Sigmoid colon (tissue), 7 donors: ENCODE measurements around the gene HRK. TPM values are rescaled to one million over a fixed set of nuclear protein-coding genes. Genes with fewer than 3 reads are reported as not detected.

ENCODE experiments used
- DNase-seq: peaks from one replicate; pipeline ENCODE4 v3.0.0-alpha.2; 2019
- H3K27ac ChIP-seq, 4 donors: fragments of 200-600 bp; sonication (generic); one replicate each; pipeline ENCODE4 v1.5.1; 2016 to 2019; ENCODE audit warnings: mild to moderate bottlenecking in 1 of 4
- H3K27me3 ChIP-seq, 3 donors: fragments of 200-600 bp; sonication (generic); one replicate each; pipeline ENCODE4 v1.5.1; 2019; ENCODE audit warnings: mild to moderate bottlenecking in 1 of 3
- H3K36me3 ChIP-seq, 4 donors: fragments of 200-600 bp; sonication (generic); one replicate each; pipeline ENCODE4 v1.5.1; 2016 to 2019
- H3K4me1 ChIP-seq, 4 donors: fragments of 200-600 bp; sonication (generic); one replicate each; pipeline ENCODE4 v1.5.1; 2017 to 2019
- H3K4me3 ChIP-seq, 4 donors: fragments of 200-600 bp; sonication (generic); one replicate each; pipeline ENCODE4 v1.5.1; 2017 to 2019; ENCODE audit warnings: mild to moderate bottlenecking in 2 of 4, moderate library complexity in 1 of 4
- H3K9me3 ChIP-seq, 4 donors: fragments of 200-600 bp in 3 of 4; sonication (generic) in 3 of 4; one replicate each; pipeline versions ENCODE4 v1.5.1 to v1.6.1; 2013 to 2019
- CTCF ChIP-seq, 4 experiments: fragments of 450-650 bp in 3 of 4; fragments of 200-600 bp in 1 of 4; IDR thresholded peaks; one replicate each; pipeline ENCODE4 v1.5.1; 2016 to 2019; ENCODE audit warnings: antibody characterized with exemption in 4 of 4, mild to moderate bottlenecking in 3 of 4, moderate library complexity in 2 of 4
- EP300 ChIP-seq, 4 donors: sonication (generic); formaldehyde crosslinking; IDR thresholded peaks; one replicate each; pipeline ENCODE4 v1.6.1; 2017; ENCODE audit warnings: antibody characterized with exemption in 4 of 4
- POLR2A ChIP-seq, 2 donors: fragments of 450-650 bp; IDR thresholded peaks; one replicate each; pipeline ENCODE4 v1.6.1; 2016; ENCODE audit warnings: antibody characterized with exemption in 2 of 2, mild to moderate bottlenecking in 2 of 2, moderate library complexity in 2 of 2
- POLR2AphosphoS5 ChIP-seq, 4 donors: sonication (generic); formaldehyde crosslinking; IDR thresholded peaks; one replicate each; pipeline ENCODE4 v1.6.1; 2017; ENCODE audit warnings: antibody characterized with exemption in 4 of 4
- WGBS, 2 donors: extraction: QIAGEN DNeasy Blood & Tissue Kit; methylation state at CpG; one replicate each; pipeline ENCODE4 v1.1.7; 2013; 5-methylcytosine and 5-hydroxymethylcytosine counted together
- intact Hi-C: fragments of 100-400 bp; cut with DNase I; formaldehyde crosslinking; loops from one replicate; pipeline ENCODE4 v1.15.1; 2023
- polyA plus RNA-seq, 3 donors: library from polyadenylated mRNA; stranded (reverse); fragments of 200-250 nt; gene quantifications; one replicate each; pipeline ENCODE4 v1.2.3, GENCODE V29; 2013
- total RNA-seq, 4 donors: library from RNA; depleted of rRNA; stranded (reverse); fragments of >200 nt; gene quantifications; one replicate each; pipeline ENCODE4 v1.1.0, GENCODE V29; 2016
- donor health status: healthy with polysubstance abuse.
- donor health status: Bipolar disorder and iron deficiency.
- donor health status: healthy.

Gene HRK
- total and polyA plus RNA-seq, 7 donors: under 0.01 to 0.92 (median 0.19) TPM; not detected in 3

DNA sequence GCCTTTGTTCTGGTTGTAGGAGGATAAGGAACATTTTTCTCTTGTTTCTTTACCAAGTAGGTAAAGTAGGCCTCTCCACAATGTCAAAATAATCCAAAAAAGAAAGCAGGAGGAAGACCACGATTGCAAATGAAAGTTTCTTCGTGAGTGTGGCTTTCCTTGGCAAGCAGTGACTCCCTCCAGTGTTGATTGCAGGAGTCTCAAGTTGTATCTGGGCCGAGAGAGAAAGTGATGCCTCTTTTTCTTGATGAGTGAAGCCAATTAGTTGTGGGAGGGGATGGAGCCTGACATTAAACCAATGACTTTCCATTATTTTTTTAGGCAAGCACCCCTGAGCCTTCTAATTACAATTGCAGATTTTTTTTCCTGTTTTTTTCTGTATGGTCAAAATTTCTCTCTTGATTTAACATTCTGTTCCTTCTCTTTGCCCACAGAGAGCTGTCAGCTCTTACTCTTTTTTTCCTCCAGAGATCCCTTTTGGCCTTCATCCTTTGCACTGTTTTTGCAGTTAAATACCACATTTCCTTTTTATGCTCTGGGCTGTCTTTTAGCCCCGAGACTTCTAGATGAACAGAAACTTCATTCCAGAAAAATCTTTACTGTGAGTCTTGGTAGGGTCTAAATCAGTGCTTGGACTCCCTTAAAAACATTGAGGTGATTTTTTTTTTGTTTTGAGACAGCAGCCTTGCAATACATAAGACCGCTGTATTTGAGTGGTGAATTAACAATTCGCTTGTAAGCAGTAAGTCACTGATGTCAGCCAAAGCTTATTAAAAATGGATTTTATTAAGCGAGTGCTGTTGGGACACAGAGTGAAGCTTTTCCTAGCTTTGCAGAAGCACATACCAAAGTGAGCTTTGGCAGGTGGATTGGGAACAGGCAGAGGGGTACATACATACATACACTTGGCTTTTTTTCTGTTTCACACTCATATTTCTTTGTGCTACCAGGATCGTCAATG is 45.3 kb upstream of the HRK start:
- Histone ChIP-seq H3K36me3 (peaks cover 0 to 21% (median 5%) of the 10 kb centered on the region in 4 donors), H3K9me3 (no peaks in the 10 kb centered on the region), H3K4me1 (peaks cover 0 to 26% (median 23%) of the 10 kb centered on the region in 4 donors), H3K27me3 (no peaks in the 10 kb centered on the region), H3K4me3 (no peak overlapping the region), H3K27ac (peak overlapping the region; percentile 16 to 60 (median 48))
- intact Hi-C loops: no loop called here
- WGBS, 2 donors: 83 to 87% methylated on average over 8 of the region's 8 CpGs
- DNase-seq: no peak
- TF ChIP-seq EP300 (IDR thresholded peaks at IDR 0.05): no peak
- no peak for TF ChIP-seq CTCF (IDR thresholded peaks at IDR 0.05)
- no peak for TF ChIP-seq POLR2A (IDR thresholded peaks at IDR 0.05)
- TF ChIP-seq POLR2AphosphoS5 (IDR thresholded peaks at IDR 0.05): no peak

GRCh38 chr12:116924558-116925453 is 43.6 kb upstream of the HRK start:
- intact Hi-C loops: no loop called here
- peaks cover 0 to 26% (median 23%) of the 10 kb centered on the region in 4 donors for H3K4me1 ChIP-seq
- no peaks in the 10 kb centered on the region for H3K9me3 ChIP-seq
- no peaks in the 10 kb centered on the region for H3K27me3 ChIP-seq
- H3K4me3 ChIP-seq: no peak overlapping the region
- H3K27ac ChIP-seq: no peak overlapping the region
- peaks cover 0 to 17% (median 4%) of the 10 kb centered on the region in 4 donors for H3K36me3 ChIP-seq
- DNase-seq: no peak
- no peak for TF ChIP-seq EP300 (IDR thresholded peaks at IDR 0.05)
- no peak for TF ChIP-seq POLR2AphosphoS5 (IDR thresholded peaks at IDR 0.05)
- TF ChIP-seq CTCF (IDR thresholded peaks at IDR 0.05): no peak
- no peak for TF ChIP-seq POLR2A (IDR thresholded peaks at IDR 0.05)
- 70 to 72% methylated on average over 5 of the region's 5 CpGs for WGBS, 2 donors

DNA sequence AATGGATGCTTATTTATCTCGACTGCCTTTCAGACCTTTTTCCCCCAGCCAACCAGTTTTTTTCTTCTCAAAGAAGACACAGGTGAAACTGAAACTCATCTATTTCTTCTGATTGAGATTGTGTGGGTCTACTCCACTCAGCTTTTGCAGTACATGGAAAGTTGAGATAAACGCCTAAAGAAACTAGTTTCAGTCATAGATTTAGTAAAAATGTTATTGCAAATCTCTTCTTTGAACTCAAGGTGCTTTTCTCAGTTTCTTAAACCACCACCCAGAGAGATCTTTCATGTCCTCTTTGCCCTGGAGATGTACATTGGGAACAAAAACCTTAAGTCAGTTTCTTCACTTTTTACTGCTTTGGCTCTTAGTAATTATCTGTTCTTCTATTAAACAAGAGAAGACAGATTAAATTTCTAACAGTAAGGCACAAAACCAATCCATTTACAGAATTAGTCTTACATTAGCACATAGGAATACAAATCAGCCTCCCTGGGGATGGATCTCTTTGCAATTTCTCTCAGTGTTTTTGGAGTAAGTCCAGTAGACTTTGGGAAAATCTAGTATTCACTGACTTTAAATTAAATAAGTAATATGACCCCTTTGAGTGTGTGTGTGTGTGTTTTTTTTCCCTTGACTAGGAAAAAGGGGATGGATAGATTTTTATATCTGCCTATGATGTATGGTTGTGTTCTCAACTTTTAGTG is 41.1 kb upstream of the HRK start:
- intact Hi-C loops: no loop called here
- H3K27ac ChIP-seq: no peak overlapping the region
- peaks cover 0 to 7% (median 0%) of the 10 kb centered on the region in 4 donors for H3K36me3 ChIP-seq
- no peaks in the 10 kb centered on the region for H3K9me3 ChIP-seq
- DNase-seq: no peak
- TF ChIP-seq CTCF (IDR thresholded peaks at IDR 0.05) (no peak), POLR2A (IDR thresholded peaks at IDR 0.05) (no peak), POLR2AphosphoS5 (IDR thresholded peaks at IDR 0.05) (no peak), EP300 (IDR thresholded peaks at IDR 0.05) (no peak)
- WGBS, 2 donors: 73 to 96% methylated on average over 2 of the region's 2 CpGs
- peaks cover 0 to 20% (median 19%) of the 10 kb centered on the region in 4 donors for H3K4me1 ChIP-seq
- H3K4me3 ChIP-seq: no peak overlapping the region
- H3K27me3 ChIP-seq: no peaks in the 10 kb centered on the region

DNA sequence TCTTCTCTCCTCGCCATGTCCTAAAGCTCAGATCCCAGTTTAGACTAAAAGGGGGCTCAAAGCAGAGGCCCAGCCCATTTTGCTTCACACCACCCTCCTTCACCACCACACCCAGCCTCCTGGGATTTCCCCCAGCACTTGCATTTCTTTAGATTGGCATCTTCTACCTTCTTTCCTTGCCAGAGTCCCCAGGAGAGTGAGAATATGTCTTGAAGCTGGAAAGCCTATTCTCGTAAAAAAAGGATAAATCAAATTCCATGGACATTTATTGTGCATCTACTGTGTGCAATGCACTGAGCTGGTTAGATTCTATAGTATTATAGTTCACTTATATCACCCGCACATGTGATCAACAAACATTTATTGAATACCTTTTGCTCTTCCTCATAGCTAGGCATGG is 39.7 kb upstream of the HRK start:
- Histone ChIP-seq H3K9me3 (no peaks in the 10 kb centered on the region), H3K36me3 (peaks cover 0 to 7% (median 0%) of the 10 kb centered on the region in 4 donors), H3K4me1 (peaks cover 0 to 14% (median 10%) of the 10 kb centered on the region in 4 donors), H3K4me3 (no peak overlapping the region), H3K27me3 (no peaks in the 10 kb centered on the region), H3K27ac (no peak overlapping the region)
- no peak for DNase-seq
- WGBS, 2 donors: 72% methylated on average over 3 of the region's 3 CpGs
- TF ChIP-seq EP300 (IDR thresholded peaks at IDR 0.05) (no peak), POLR2A (IDR thresholded peaks at IDR 0.05) (no peak), CTCF (IDR thresholded peaks at IDR 0.05) (no peak), POLR2AphosphoS5 (IDR thresholded peaks at IDR 0.05) (no peak)
- intact Hi-C loops: no loop called here
